IMR-90 (cell line): ENCODE data around the gene PKNOX1. TPM values are rescaled to one million over a fixed set of nuclear protein-coding genes. Genes with fewer than 3 reads are reported as not detected.
"Not testable (repeated sequence)": the region's sequence is repeated elsewhere in the genome, so short reads cannot be mapped to it uniquely, and the experiment has no call there.

ENCODE experiments used
- ATAC-seq: fragments of 200-7000 bp; cut with Tn5 transposase; 2 replicates; pipeline ENCODE4 v1.9.1; 2020; ENCODE audit warnings: low read depth, mild to moderate bottlenecking, moderate library complexity
- BruUV-seq: library from RNA; stranded (reverse); fragments of 400-500 nt; replicated peaks from 2 replicates; lab custom pipeline; 2021; lab: Mats Ljungman, UMichigan
- CTCF ChIA-PET: fragments of 300-600 bp; formaldehyde crosslinking; extraction: SDS; loops from one replicate; lab custom pipeline; 2021; ENCODE audit warnings: antibody characterized with exemption; lab: Yijun Ruan, JAX
- POLR2A ChIA-PET: fragments of 300-600 bp; sonication (Branson Sonifier 250); formaldehyde crosslinking; loops from one replicate; lab custom pipeline; 2022; ENCODE audit warnings: antibody characterized with exemption; ENCODE audit not compliant: unreplicated experiment; lab: Charles Lee
- DNase-seq: peaks from one replicate; pipeline ENCODE4 v3.0.0; 2013
- H2AFZ ChIP-seq: replicated peaks from 2 replicates; pipeline ENCODE3; 2013; ENCODE audit warnings: low read length, mild to moderate bottlenecking; ENCODE audit not compliant: poor library complexity
- H2AK5ac ChIP-seq: 2 replicates; pipeline ENCODE4 v1.6.1; 2013; ENCODE audit warnings: low read depth, low read length, inconsistent platforms
- H2AK9ac ChIP-seq: replicated peaks from 2 replicates; pipeline ENCODE3; 2013; ENCODE audit warnings: mild to moderate bottlenecking, low read depth, low read length, moderate library complexity; ENCODE audit not compliant: poor library complexity
- H2BK120ac ChIP-seq: 2 replicates; pipeline ENCODE4 v1.6.1; 2013; ENCODE audit warnings: low read depth, low read length, inconsistent platforms
- H2BK15ac ChIP-seq: 3 replicates; pipeline ENCODE4 v1.6.1; 2013; ENCODE audit warnings: low read depth, low read length, inconsistent platforms
- H2BK20ac ChIP-seq: 2 replicates; pipeline ENCODE4 v1.6.1; 2013; ENCODE audit warnings: low read depth, mild to moderate bottlenecking, inconsistent platforms, low read length, moderate library complexity
- H2BK5ac ChIP-seq: 2 replicates; pipeline ENCODE4 v1.6.1; 2013; ENCODE audit warnings: mild to moderate bottlenecking, low read depth, low read length, inconsistent platforms; ENCODE audit not compliant: poor library complexity, severe bottlenecking
- H3K14ac ChIP-seq: replicated peaks from 2 replicates; pipeline ENCODE4 v1.6.1; 2013; ENCODE audit warnings: low read depth, low read length, inconsistent platforms
- H3K18ac ChIP-seq: 2 replicates; pipeline ENCODE4 v1.6.1; 2013; ENCODE audit warnings: low read depth, low read length, control low read depth
- H3K23ac ChIP-seq: 2 replicates; pipeline ENCODE4 v1.6.1; 2013; ENCODE audit warnings: low read depth, low read length, inconsistent platforms
- H3K27ac ChIP-seq: 2 replicates; pipeline ENCODE4 v1.5.1; 2013; ENCODE audit warnings: mild to moderate bottlenecking, control low read depth, low read length; ENCODE audit not compliant: insufficient read depth
- H3K27me3 ChIP-seq: 2 replicates; pipeline ENCODE4 v1.6.1; 2013; ENCODE audit warnings: low read length; ENCODE audit not compliant: control insufficient read depth, insufficient read depth
- H3K36me3 ChIP-seq: 2 replicates; pipeline ENCODE4 v1.6.1; 2013; ENCODE audit warnings: low read length, mixed read lengths; ENCODE audit not compliant: control insufficient read depth, insufficient read depth
- H3K4ac ChIP-seq: 2 replicates; pipeline ENCODE4 v1.6.1; 2013; ENCODE audit warnings: low read depth, low read length, inconsistent platforms
- H3K4me1 ChIP-seq: 2 replicates; pipeline ENCODE4 v1.6.1; 2013; ENCODE audit warnings: low read length, mixed read lengths; ENCODE audit not compliant: control insufficient read depth, insufficient read depth
- H3K4me2 ChIP-seq: 2 replicates; pipeline ENCODE4 v1.6.1; 2013; ENCODE audit warnings: low read depth, mild to moderate bottlenecking, control low read depth, low read length, moderate library complexity
- H3K4me3 ChIP-seq: 2 replicates; pipeline ENCODE4 v1.5.1; 2013; ENCODE audit warnings: low read depth, mild to moderate bottlenecking, control low read depth, low read length, moderate library complexity; ENCODE audit not compliant: insufficient read depth
- H3K56ac ChIP-seq: 2 replicates; pipeline ENCODE4 v1.6.1; 2013; ENCODE audit warnings: low read length, inconsistent platforms; ENCODE audit not compliant: insufficient read depth; ENCODE audit errors: extremely low read depth
- H3K79me1 ChIP-seq, 2 experiments: 2 replicates each; pipeline ENCODE4 v1.6.1; 2013; ENCODE audit warnings: low read length in 2 of 2, inconsistent platforms in 1 of 2, low read depth in 1 of 2
- H3K9ac ChIP-seq: 2 replicates; pipeline ENCODE4 v1.6.1; 2013; ENCODE audit warnings: low read depth, low read length, control low read depth
- H3K9me1 ChIP-seq: 2 replicates; pipeline ENCODE4 v1.6.1; 2013; ENCODE audit warnings: low read length, inconsistent platforms; ENCODE audit not compliant: insufficient read depth
- H3K9me3 ChIP-seq: 2 replicates; pipeline ENCODE4 v1.6.1; 2013; ENCODE audit warnings: low read length; ENCODE audit not compliant: control insufficient read depth, insufficient read depth
- H4K20me1 ChIP-seq: 2 replicates; pipeline ENCODE4 v1.6.1; 2013; ENCODE audit warnings: low read length, inconsistent platforms; ENCODE audit not compliant: insufficient read depth
- H4K5ac ChIP-seq: 2 replicates; pipeline ENCODE4 v1.6.1; 2013; ENCODE audit warnings: mild to moderate bottlenecking, low read depth, low read length, control low read depth
- H4K8ac ChIP-seq, 2 experiments: 2 replicates each; pipeline ENCODE4 v1.6.1; 2013; ENCODE audit warnings: low read depth in 2 of 2, low read length in 2 of 2, control low read depth in 1 of 2, inconsistent platforms in 1 of 2
- H4K91ac ChIP-seq: 2 replicates; pipeline ENCODE4 v1.6.1; 2013; ENCODE audit warnings: low read depth, low read length, inconsistent platforms; ENCODE audit not compliant: insufficient read depth
- MAFK ChIP-seq: IDR thresholded peaks from 2 replicates; pipeline ENCODE4 v1.6.1; 2012; ENCODE audit warnings: low read depth, low read length, improper control_type of control experiment
- MAZ ChIP-seq: IDR thresholded peaks from 2 replicates; pipeline ENCODE4 v1.6.1; 2012; ENCODE audit warnings: low read depth, mild to moderate bottlenecking, low read length, improper control_type of control experiment, moderate library complexity, borderline replicate concordance
- NFE2L2 ChIP-seq: fragments of 150-350 bp; IDR thresholded peaks from 2 replicates; pipeline ENCODE4 v1.6.1; 2016; ENCODE audit warnings: low read depth, mild to moderate bottlenecking, low read length
- POLR2A ChIP-seq: IDR thresholded peaks from 2 replicates; pipeline ENCODE4 v1.6.1; 2012; ENCODE audit warnings: mild to moderate bottlenecking, low read depth, low read length
- RFX5 ChIP-seq: IDR thresholded peaks from 2 replicates; pipeline ENCODE4 v1.8.0; 2012; ENCODE audit warnings: low read depth, mild to moderate bottlenecking, low read length, moderate library complexity
- USF2 ChIP-seq: fragments of 150-350 bp; IDR thresholded peaks from 2 replicates; pipeline ENCODE4 v1.6.1; 2017; ENCODE audit warnings: mild to moderate bottlenecking, antibody characterized with exemption, low read length, low read depth
- WGBS, 2 experiments: methylation state at CpG; one replicate each; pipeline versions ENCODE4 v1.1.5 to v1.1.7; 2013; ENCODE audit warnings: missing lambda C conversion rate in 2 of 2; ENCODE audit not compliant: insufficient read length in 1 of 2; ENCODE audit errors: extremely low coverage in 2 of 2; 5-methylcytosine and 5-hydroxymethylcytosine counted together
- dilution Hi-C: fragments of 300-500 bp; cut with HindIII; formaldehyde crosslinking; loops from one replicate; pipeline ENCODE4 v1.14.3; 2018; ENCODE audit warnings: low sequenced_read_pairs; ENCODE audit not compliant: unreplicated experiment
- in situ Hi-C: fragments of 300-500 bp; cut with MboI; formaldehyde crosslinking; loops from 3 replicates; pipeline ENCODE4 v1.14.3; 2019; ENCODE audit warnings: low sequenced_read_pairs, inconsistent platforms, mixed read lengths
- intact Hi-C: fragments of 100-400 bp; cut with micrococcal nuclease; formaldehyde crosslinking; loops from 2 replicates; pipeline ENCODE4 v1.10.0; 2022
- polyA plus RNA-seq, 3 experiments: library from polyadenylated mRNA; depleted of rRNA; stranded (reverse); fragments of >200 nt; gene quantifications; 2 replicates each; pipeline ENCODE4 v1.2.3, GENCODE V29; 2012; ENCODE audit warnings: low replicate concordance in 1 of 3
- total RNA-seq: library from RNA; depleted of rRNA; stranded (reverse); fragments of >200 nt; gene quantifications from 2 replicates; pipeline ENCODE4 v1.2.3, GENCODE V29; 2012

PKNOX1 gene
- total and polyA plus RNA-seq, 2 of the 4 experiments (the other 2 are of a cell fraction): 35.0 to 61.0 TPM

- no peaks in the 10 kb centered on the region for H3K9me3 ChIP-seq
- BruUV-seq: no TSS peak
- no peak overlapping the region for H3K18ac ChIP-seq
- no peak overlapping the region for H3K9ac ChIP-seq
- H3K9me1 ChIP-seq: peaks cover 5% of the 10 kb centered on the region; the same call in 1 of the 2 replicates
- no peak overlapping the region for H3K56ac ChIP-seq
- intact Hi-C loops: no loop called here
- no peak overlapping the region for H3K14ac ChIP-seq
- no peak overlapping the region for H2BK120ac ChIP-seq
- in situ Hi-C loops: no loop called here
- H2AFZ ChIP-seq: no peak overlapping the region
- H3K4me2 ChIP-seq: no peak overlapping the region
- no peak for DNase-seq
- 100% methylated on average over 2 of the region's 21 CpGs; no CpG with 5 or more reads in 1 of the 2 experiments for WGBS, 2 experiments
- H3K27ac ChIP-seq: no peak overlapping the region
- H2BK20ac ChIP-seq: no peak overlapping the region
- H3K4ac ChIP-seq: no peak overlapping the region
- H4K91ac ChIP-seq: no peak overlapping the region
- dilution Hi-C loops: no loop called here
- H3K4me1 ChIP-seq: no peaks in the 10 kb centered on the region; the same call in 1 of the 2 replicates
- POLR2A ChIA-PET: no interaction called here
- no peaks in the 10 kb centered on the region for H3K27me3 ChIP-seq
- no peak overlapping the region for H3K23ac ChIP-seq
- H3K4me3 ChIP-seq: no peak overlapping the region
- ATAC-seq: no peak
- no peak overlapping the region for H2BK15ac ChIP-seq
- H2AK5ac ChIP-seq: no peak overlapping the region
- CTCF ChIA-PET: no interaction called here
- H3K79me1 ChIP-seq: no peaks in the 10 kb centered on the region
- H4K5ac ChIP-seq: no peak overlapping the region
- H4K8ac ChIP-seq: no peak overlapping the region
- TF ChIP-seq MAZ: no peak
- no peak for TF ChIP-seq RFX5
- TF ChIP-seq MAFK: no peak
- no peak for TF ChIP-seq USF2
- TF ChIP-seq NFE2L2: no peak
- no peak for TF ChIP-seq POLR2A
- no peaks in the 10 kb centered on the region for H3K36me3 ChIP-seq
- no peak overlapping the region for H2BK5ac ChIP-seq
- H2AK9ac ChIP-seq: no peak overlapping the region
- H4K20me1 ChIP-seq: no peaks in the 10 kb centered on the region
These were observed 36.3 kb upstream of the PKNOX1 start for GRCh38 chr21:42937960-42938605.

GRCh38 chr21:42938606-42938995 is 35.8 kb upstream of the PKNOX1 start:
- H3K56ac ChIP-seq, H4K91ac ChIP-seq, H4K8ac ChIP-seq, H3K9me1 ChIP-seq, H2BK20ac ChIP-seq, H3K36me3 ChIP-seq, H3K9me3 ChIP-seq, H2BK15ac ChIP-seq, H3K4me2 ChIP-seq, H3K79me1 ChIP-seq, H4K20me1 ChIP-seq, DNase-seq, H2BK120ac ChIP-seq, dilution Hi-C loops, POLR2A ChIA-PET, H3K4me1 ChIP-seq, in situ Hi-C loops, ATAC-seq, H2AFZ ChIP-seq, H3K4me3 ChIP-seq, H3K9ac ChIP-seq, H2AK9ac ChIP-seq, CTCF ChIA-PET, BruUV-seq, H3K14ac ChIP-seq, intact Hi-C loops, H3K23ac ChIP-seq, H3K27ac ChIP-seq, H3K27me3 ChIP-seq, H4K5ac ChIP-seq: not testable (repeated sequence)
- H3K4ac ChIP-seq: 0 out of 2 replicates have a peak overlapping the region, but pooled peaks have one; percentile 32
- H3K18ac ChIP-seq: peak overlapping the region; percentile 31; the same call in 1 of the 2 replicates
- H2AK5ac ChIP-seq: peak overlapping the region; percentile 62; the same call in 1 of the 2 replicates
- 60% methylated on average over 1 of the region's 6 CpGs; no CpG with 5 or more reads in 1 of the 2 experiments for WGBS, 2 experiments
- peak overlapping the region; percentile 24 for H2BK5ac ChIP-seq
